DND-41 (cell line): ENCODE data around the gene HIVEP2.

Experiments
- EZH2 ChIP-seq: IDR thresholded peaks from 3 replicates; pipeline ENCODE4 v1.6.1; 2012; ENCODE audit warnings: borderline replicate concordance, low read depth, mild to moderate bottlenecking, moderate library complexity, low read length, inconsistent platforms; ENCODE audit not compliant: severe bottlenecking
- TF ChIP-seq, protein P1 (sequence below): IDR thresholded peaks from 2 replicates; pipeline ENCODE4 v1.5.1; 2012; ENCODE audit warnings: borderline replicate concordance, low read length, moderate library complexity, mild to moderate bottlenecking; ENCODE audit not compliant: poor library complexity, severe bottlenecking; ENCODE audit errors: extremely low read depth

- TF ChIP-seq, protein P1, sequence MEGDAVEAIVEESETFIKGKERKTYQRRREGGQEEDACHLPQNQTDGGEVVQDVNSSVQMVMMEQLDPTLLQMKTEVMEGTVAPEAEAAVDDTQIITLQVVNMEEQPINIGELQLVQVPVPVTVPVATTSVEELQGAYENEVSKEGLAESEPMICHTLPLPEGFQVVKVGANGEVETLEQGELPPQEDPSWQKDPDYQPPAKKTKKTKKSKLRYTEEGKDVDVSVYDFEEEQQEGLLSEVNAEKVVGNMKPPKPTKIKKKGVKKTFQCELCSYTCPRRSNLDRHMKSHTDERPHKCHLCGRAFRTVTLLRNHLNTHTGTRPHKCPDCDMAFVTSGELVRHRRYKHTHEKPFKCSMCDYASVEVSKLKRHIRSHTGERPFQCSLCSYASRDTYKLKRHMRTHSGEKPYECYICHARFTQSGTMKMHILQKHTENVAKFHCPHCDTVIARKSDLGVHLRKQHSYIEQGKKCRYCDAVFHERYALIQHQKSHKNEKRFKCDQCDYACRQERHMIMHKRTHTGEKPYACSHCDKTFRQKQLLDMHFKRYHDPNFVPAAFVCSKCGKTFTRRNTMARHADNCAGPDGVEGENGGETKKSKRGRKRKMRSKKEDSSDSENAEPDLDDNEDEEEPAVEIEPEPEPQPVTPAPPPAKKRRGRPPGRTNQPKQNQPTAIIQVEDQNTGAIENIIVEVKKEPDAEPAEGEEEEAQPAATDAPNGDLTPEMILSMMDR, result no peak
- TF ChIP-seq EZH2, result no peak
These were observed 212.2 kb downstream of the HIVEP2 start for GRCh38 chr6:142732790-142733189.
